HepG2 (cell line): ENCODE measurements around the gene NNMT. TPM values are rescaled to one million over a fixed set of nuclear protein-coding genes. Genes with fewer than 3 reads are reported as not detected.

ENCODE experiments used
- ATAC-seq: fragments of 200-7000 bp; cut with Tn5 transposase; 3 replicates; pipeline ENCODE4 v1.9.1; 2020; ENCODE audit warnings: mild to moderate bottlenecking, moderate library complexity
- BruUV-seq: library from RNA; stranded (reverse); fragments of 400-500 nt; replicated peaks from 2 replicates; lab custom pipeline; 2021; lab: Mats Ljungman, UMichigan
- CTCF ChIA-PET: fragments of 300-600 bp; formaldehyde crosslinking; extraction: SDS; loops from one replicate; lab custom pipeline; 2021; ENCODE audit warnings: low total read pairs, inconsistent platforms, low intra/inter-chr PET ratio; lab: Yijun Ruan, JAX
- POLR2A ChIA-PET: fragments of 350-600 bp; sonication (Branson Sonifier 250); formaldehyde crosslinking; loops from one replicate; lab custom pipeline; 2020; ENCODE audit warnings: antibody characterized with exemption, inconsistent platforms; lab: Yijun Ruan, JAX
- DNase-seq: peaks from one replicate; pipeline ENCODE4 v3.0.0-alpha.2; 2015; ENCODE audit warnings: low spot score
- FAIRE-seq: peaks from 3 replicates; lab custom pipeline; 2011; peaks lifted over from hg19 to GRCh38; lab: Jason Lieb, UNC
- H2AFZ ChIP-seq: one replicate; pipeline ENCODE4 v1.6.1; 2011; ENCODE audit warnings: low read length, inconsistent platforms
- H3K27ac ChIP-seq: fragments of 300-600 bp; 3 replicates; pipeline ENCODE4 v1.8.0; 2011; ENCODE audit warnings: mixed run types, mild to moderate bottlenecking, mixed read lengths, low read length, inconsistent platforms; ENCODE audit not compliant: insufficient read depth; ENCODE audit errors: extremely low read length
- H3K27me3 ChIP-seq, 2 experiments: fragments of 200-600 bp in 1 of 2; 2 replicates in 1 of 2; 3 replicates in 1 of 2; pipeline versions ENCODE4 v1.6.0 to v1.8.0; 2011; ENCODE audit warnings: low read length in 2 of 2, mild to moderate bottlenecking in 2 of 2, moderate library complexity in 2 of 2, inconsistent platforms in 1 of 2; ENCODE audit not compliant: insufficient read depth in 2 of 2, control insufficient read depth in 1 of 2
- H3K36me3 ChIP-seq, 2 experiments: fragments of 200-600 bp in 1 of 2; replicated peaks in 1 of 2; 2 replicates in 1 of 2; 3 replicates in 1 of 2; pipeline versions ENCODE4 v1.5.1 to v1.8.0; 2011; ENCODE audit warnings: low read length in 2 of 2, inconsistent platforms in 1 of 2; ENCODE audit not compliant: insufficient read depth in 2 of 2, control insufficient read depth in 1 of 2
- H3K4me1 ChIP-seq: 2 replicates; pipeline ENCODE4 v1.5.1; 2012; ENCODE audit warnings: low read length, inconsistent platforms; ENCODE audit not compliant: insufficient read depth
- H3K4me2 ChIP-seq: 2 replicates; pipeline ENCODE4 v1.6.0; 2011; ENCODE audit warnings: low read depth, low read length, inconsistent platforms
- H3K4me3 ChIP-seq, 3 experiments: fragments of 200-600 bp in 1 of 3; sonication (generic), shearing (Covaris generic) in 1 of 3; replicated peaks in 1 of 3; 2 replicates each; pipeline ENCODE4 v1.5.1; 2011 to 2016; ENCODE audit warnings: low read length in 3 of 3, inconsistent platforms in 2 of 3, low read depth in 2 of 3, mild to moderate bottlenecking in 2 of 3, control low read depth in 1 of 3, mixed read lengths in 1 of 3; ENCODE audit not compliant: insufficient read depth in 1 of 3
- H3K79me2 ChIP-seq: one replicate; pipeline ENCODE4 v1.6.1; 2011; ENCODE audit warnings: low read length, inconsistent platforms; ENCODE audit not compliant: insufficient read depth
- H3K9ac ChIP-seq: 2 replicates; pipeline ENCODE4 v1.6.0; 2011; ENCODE audit warnings: mild to moderate bottlenecking, low read depth, low read length, inconsistent platforms; ENCODE audit not compliant: insufficient read depth
- H3K9me3 ChIP-seq: 2 replicates; pipeline ENCODE4 v1.5.1; 2012; ENCODE audit warnings: mild to moderate bottlenecking, low read length
- H4K20me1 ChIP-seq: 2 replicates; pipeline ENCODE4 v1.6.0; 2011; ENCODE audit warnings: inconsistent platforms, mild to moderate bottlenecking, low read length, moderate library complexity; ENCODE audit not compliant: insufficient read depth
- KMT2B ChIP-seq: IDR thresholded peaks from 2 replicates; pipeline ENCODE4 v1.6.1; 2016; ENCODE audit warnings: missing genetic modification reagents, missing compliant biosample characterization
- SIX1 ChIP-seq: sonication (generic); formaldehyde crosslinking; IDR thresholded peaks from 2 replicates; pipeline ENCODE4 v1.4.0; 2020; ENCODE audit warnings: missing genetic modification reagents, borderline replicate concordance
- ZNF891 ChIP-seq: sonication (generic); formaldehyde crosslinking; IDR thresholded peaks from 2 replicates; pipeline ENCODE4 v1.5.0; 2020; ENCODE audit warnings: mild to moderate bottlenecking, missing genetic modification reagents
- WGBS: methylation state at CpG from one replicate; pipeline ENCODE4 v1.1.6; 2017; ENCODE audit warnings: low lambda C conversion rate; 5-methylcytosine and 5-hydroxymethylcytosine counted together
- in situ Hi-C: cut with HindIII; loops from 2 replicates; pipeline ENCODE4 v1.10.0; 2017; ENCODE audit warnings: low pct_unique_long_range_greater_than_20kb; ENCODE audit not compliant: extremely low pct_ligation_motif_present
- intact Hi-C: fragments of 100-400 bp; cut with micrococcal nuclease; formaldehyde crosslinking; loops from one replicate; pipeline ENCODE4 v1.10.0; 2022; ENCODE audit not compliant: unreplicated experiment
- polyA plus RNA-seq, 8 experiments: library from polyadenylated mRNA; depleted of rRNA in 3 of 8; stranded (reverse) in 7 of 8; unstranded in 1 of 8; fragments of >200 nt; fragmentation: Illumina TruSeq in 4 of 8; extraction: Trizol in 4 of 8; gene quantifications; 2 replicates each; pipeline versions ENCODE4 v1.2.1 to v1.2.3, GENCODE V29; 2011 to 2016; ENCODE audit warnings: low read depth in 4 of 8, missing spikeins in 1 of 8, mixed read lengths in 1 of 8; ENCODE audit not compliant: insufficient read depth in 1 of 8
- total RNA-seq, 5 experiments: library from RNA; depleted of rRNA; stranded (reverse); fragments of >200 nt; fragmentation: Illumina TruSeq; extraction: Trizol; gene quantifications; 2 replicates each; pipeline ENCODE4 v1.2.3, GENCODE V29; 2016; ENCODE audit warnings: low read depth in 1 of 5
- TF ChIP-seq, protein P1 (sequence below): IDR thresholded peaks from 2 replicates; pipeline ENCODE4 v1.6.1; 2018; ENCODE audit warnings: missing genetic modification reagents, mild to moderate bottlenecking, missing compliant biosample characterization
- TF ChIP-seq, protein P2 (sequence below): fragments of 450-650 bp; IDR thresholded peaks from 2 replicates; pipeline ENCODE4 v1.6.1; 2016

Gene NNMT
- total and polyA plus RNA-seq, 2 of the 13 experiments (the other 11 are each of a cell fraction or from before 2014, with no cell fraction given), result 0.13 TPM; not detected in 1

DNA sequence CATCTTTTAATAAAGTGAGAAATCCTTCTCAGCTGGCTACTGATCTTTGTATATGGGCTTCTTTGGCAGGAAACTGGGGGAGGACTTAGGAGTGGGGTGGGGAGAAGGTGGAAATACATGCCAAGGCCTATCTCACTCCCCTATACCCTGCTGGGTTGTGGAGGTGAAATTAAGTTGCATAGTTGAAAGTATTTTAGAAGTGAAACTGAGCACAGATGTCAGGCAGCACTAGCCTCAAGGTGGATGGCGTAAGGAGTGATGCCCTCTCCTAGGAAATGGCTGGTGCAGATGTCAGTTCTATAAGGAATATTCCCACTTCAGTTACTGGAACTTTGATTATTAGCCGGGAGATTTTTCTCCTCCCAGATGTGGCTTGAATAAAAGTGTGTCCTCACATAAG is 46.3 kb downstream of the NNMT start (continued):
- TF ChIP-seq, protein P1, sequence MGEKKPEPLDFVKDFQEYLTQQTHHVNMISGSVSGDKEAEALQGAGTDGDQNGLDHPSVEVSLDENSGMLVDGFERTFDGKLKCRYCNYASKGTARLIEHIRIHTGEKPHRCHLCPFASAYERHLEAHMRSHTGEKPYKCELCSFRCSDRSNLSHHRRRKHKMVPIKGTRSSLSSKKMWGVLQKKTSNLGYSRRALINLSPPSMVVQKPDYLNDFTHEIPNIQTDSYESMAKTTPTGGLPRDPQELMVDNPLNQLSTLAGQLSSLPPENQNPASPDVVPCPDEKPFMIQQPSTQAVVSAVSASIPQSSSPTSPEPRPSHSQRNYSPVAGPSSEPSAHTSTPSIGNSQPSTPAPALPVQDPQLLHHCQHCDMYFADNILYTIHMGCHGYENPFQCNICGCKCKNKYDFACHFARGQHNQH (CRISPR knock-in tag), result no peak
- TF ChIP-seq SIX1 (CRISPR knock-in tag), result no peak
- TF ChIP-seq KMT2B (CRISPR knock-in tag), result no peak
- TF ChIP-seq, all 625 proteins: peak for 0

DNA sequence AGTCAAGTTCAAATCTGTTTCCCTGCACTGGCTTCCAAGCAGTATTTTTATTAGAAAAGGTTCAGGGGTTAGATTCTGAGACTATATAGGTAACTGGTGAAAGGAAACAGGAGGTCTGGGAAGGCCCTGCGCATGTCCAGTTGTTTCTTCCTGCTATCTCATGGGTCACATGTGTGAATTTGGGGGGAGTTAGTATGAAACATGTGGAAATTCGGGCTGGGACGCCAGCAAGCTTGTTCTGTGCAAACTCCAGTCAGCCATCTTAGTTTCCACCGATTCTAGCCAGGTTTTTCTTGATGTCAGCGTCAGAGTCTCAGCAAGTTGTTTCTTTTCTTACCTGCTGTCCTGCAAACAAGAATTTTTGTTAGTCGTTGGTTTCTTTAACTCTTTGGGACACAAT is 46.8 kb downstream of the NNMT start:
- H3K4me1 ChIP-seq, result no peaks in the 10 kb centered on the region
- H3K4me2 ChIP-seq, result no peak overlapping the region
- DNase-seq (no peak), FAIRE-seq (no peak), ATAC-seq (no peak)
- peaks cover 0 to 10% of the 10 kb centered on the region in 2 experiments; a peak in 2 of 5 replicates for H3K27me3 ChIP-seq
- H3K27ac ChIP-seq, result no peak overlapping the region
- no TSS peak for BruUV-seq
- peak overlapping the region; percentile 58 for H2AFZ ChIP-seq
- H3K36me3 ChIP-seq, result no peaks in the 10 kb centered on the region
- no peaks in the 10 kb centered on the region for H4K20me1 ChIP-seq
- no peak overlapping the region for H3K4me3 ChIP-seq
- no peaks in the 10 kb centered on the region for H3K9me3 ChIP-seq
- in situ Hi-C loops (loop anchor here (25.0 kb wide), 1 partner anchor 244 kb away; the partner anchor contains the start of gene NXPE4), intact Hi-C loops (no loop called here)
- ChIA-PET POLR2A (no interaction called here), CTCF (no interaction called here)
- no peak overlapping the region for H3K9ac ChIP-seq
- TF ChIP-seq, protein P2, sequence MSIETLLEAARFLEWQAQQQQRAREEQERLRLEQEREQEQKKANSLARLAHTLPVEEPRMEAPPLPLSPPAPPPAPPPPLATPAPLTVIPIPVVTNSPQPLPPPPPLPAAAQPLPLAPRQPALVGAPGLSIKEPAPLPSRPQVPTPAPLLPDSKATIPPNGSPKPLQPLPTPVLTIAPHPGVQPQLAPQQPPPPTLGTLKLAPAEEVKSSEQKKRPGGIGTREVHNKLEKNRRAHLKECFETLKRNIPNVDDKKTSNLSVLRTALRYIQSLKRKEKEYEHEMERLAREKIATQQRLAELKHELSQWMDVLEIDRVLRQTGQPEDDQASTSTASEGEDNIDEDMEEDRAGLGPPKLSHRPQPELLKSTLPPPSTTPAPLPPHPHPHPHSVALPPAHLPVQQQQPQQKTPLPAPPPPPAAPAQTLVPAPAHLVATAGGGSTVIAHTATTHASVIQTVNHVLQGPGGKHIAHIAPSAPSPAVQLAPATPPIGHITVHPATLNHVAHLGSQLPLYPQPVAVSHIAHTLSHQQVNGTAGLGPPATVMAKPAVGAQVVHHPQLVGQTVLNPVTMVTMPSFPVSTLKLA, result peak; percentile 83
- TF ChIP-seq ZNF891 (CRISPR knock-in tag), result no peak
- WGBS, result 5% methylated on average over 6 of the region's 6 CpGs
- no peaks in the 10 kb centered on the region for H3K79me2 ChIP-seq
